GM21737 (cell line): ENCODE measurements around the gene WNT3.

ENCODE experiments used
- ATAC-seq: cut with Tn5 transposase; IDR thresholded peaks from one replicate; pipeline ENCODE4 v1.9.1; 2021; ENCODE audit warnings: mild to moderate bottlenecking, moderate library complexity; ENCODE audit not compliant: unreplicated experiment

The WNT3 gene

GRCh38 chr17:46733837-46734475 lies 84.5 kb downstream of the WNT3 start:
- no peak for ATAC-seq

GRCh38 chr17:46732754-46733398 lies 85.6 kb downstream of the WNT3 start:
- no peak for ATAC-seq

DNA sequence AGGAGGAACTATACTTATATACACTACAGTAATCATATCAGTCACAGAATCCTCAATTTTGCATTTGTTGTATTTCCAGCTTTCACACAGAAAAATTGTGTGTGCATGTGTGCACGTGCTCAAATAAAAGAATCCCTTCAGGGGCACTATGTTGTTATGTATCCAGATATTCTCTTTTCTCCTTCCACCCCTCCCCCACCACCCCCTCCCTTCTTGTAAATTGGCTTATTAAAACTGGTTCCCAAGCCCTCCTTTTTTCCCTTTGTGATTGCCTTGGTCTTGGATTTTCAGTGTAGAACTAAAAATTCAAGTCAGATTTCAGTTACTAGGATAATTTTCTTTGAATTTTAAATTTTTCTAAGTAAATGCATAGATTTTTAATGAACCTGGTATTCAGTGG lies 86.3 kb downstream of the WNT3 start:
- no peak for ATAC-seq

GRCh38 chr17:46730679-46731078 lies 87.8 kb downstream of the WNT3 start:
- ATAC-seq = no peak

GRCh38 chr17:46730026-46730425 lies 88.5 kb downstream of the WNT3 start:
- ATAC-seq = no peak

GRCh38 chr17:46727572-46728348 lies 90.7 kb downstream of the WNT3 start:
- ATAC-seq = no peak

DNA sequence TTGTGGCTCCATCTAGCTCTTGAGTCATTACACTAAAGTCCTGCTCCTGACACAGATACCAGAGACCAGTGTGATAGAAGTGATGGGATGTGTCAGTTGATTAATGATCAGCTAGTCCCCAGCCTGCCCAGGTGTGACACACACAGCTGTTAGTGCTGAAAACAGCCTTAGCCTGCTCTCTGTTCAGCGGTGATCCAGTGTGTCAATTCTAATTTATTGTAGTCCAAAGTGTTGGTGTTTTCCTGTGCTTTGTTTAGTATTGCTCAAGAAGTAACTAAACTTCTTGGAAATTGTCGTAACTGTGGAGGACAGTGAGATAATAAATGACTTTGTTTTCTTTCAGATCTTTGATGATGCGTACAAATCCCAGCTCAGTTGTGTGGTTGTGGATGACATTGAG lies 92.3 kb downstream of the WNT3 start:
- ATAC-seq = no peak

GRCh38 chr17:46722662-46723285 lies 95.7 kb downstream of the WNT3 start:
- ATAC-seq = no peak

GRCh38 chr17:46720408-46720807 lies 98.1 kb downstream of the WNT3 start:
- no peak for ATAC-seq

- no peak for ATAC-seq
Measured at GRCh38 chr17:46719891-46720290, 98.6 kb downstream of the WNT3 start.

DNA sequence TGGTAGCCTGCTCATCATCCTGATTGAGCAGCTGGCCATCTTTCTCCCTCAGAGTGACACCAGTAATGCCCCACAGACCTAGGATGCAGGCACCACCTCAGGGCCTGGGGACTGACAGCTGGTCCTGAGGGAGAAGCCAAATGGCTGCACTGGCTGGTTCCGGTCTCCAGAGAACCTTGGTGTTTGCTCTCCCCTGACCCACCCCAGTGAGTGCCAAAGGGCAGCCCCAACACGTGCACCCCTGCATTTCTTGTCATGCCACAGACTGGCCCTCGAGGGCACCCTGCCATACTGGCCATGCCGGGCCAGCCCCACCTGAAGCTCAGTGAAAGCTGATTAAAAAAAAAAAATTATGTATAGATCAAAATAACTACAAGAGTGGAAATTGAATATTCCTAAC lies 100.5 kb downstream of the WNT3 start:
- no peak for ATAC-seq
